Calu3 (cell line): Measurements from ENCODE around the gene CATSPER1. TPM values are rescaled to one million over a fixed set of nuclear protein-coding genes. Genes with fewer than 3 reads are reported as not detected.

Experiments
- BruUV-seq: library from RNA; stranded (reverse); fragments of 400-500 nt; replicated peaks from 2 replicates; lab custom pipeline; 2021; lab: Mats Ljungman, UMichigan
- CTCF ChIA-PET: fragments of 300-600 bp; sonication (Branson Sonifier 250); formaldehyde crosslinking; loops from one replicate; lab custom pipeline; 2022; ENCODE audit warnings: antibody characterized with exemption; lab: Charles Lee
- DNase-seq: peaks from one replicate; pipeline ENCODE4 v3.0.0; 2022
- H3K27ac Mint-ChIP-seq: one replicate; pipeline ENCODE4 v1.8.0; 2022; ENCODE audit warnings: mixed read lengths; ENCODE audit not compliant: unreplicated experiment
- H3K27me3 Mint-ChIP-seq: one replicate; pipeline ENCODE4 v1.8.0; 2022; ENCODE audit warnings: mixed read lengths; ENCODE audit not compliant: unreplicated experiment
- H3K36me3 Mint-ChIP-seq: one replicate; pipeline ENCODE4 v1.8.0; 2022; ENCODE audit warnings: mild to moderate bottlenecking, moderate library complexity, mixed read lengths; ENCODE audit not compliant: insufficient read depth, unreplicated experiment
- H3K4me1 Mint-ChIP-seq: one replicate; pipeline ENCODE4 v1.8.0; 2022; ENCODE audit warnings: mild to moderate bottlenecking, low read depth, mixed read lengths; ENCODE audit not compliant: unreplicated experiment
- H3K4me3 Mint-ChIP-seq: one replicate; pipeline ENCODE4 v1.8.0; 2022; ENCODE audit warnings: mild to moderate bottlenecking, low read depth, moderate library complexity, mixed read lengths; ENCODE audit not compliant: unreplicated experiment
- H3K9me3 Mint-ChIP-seq: one replicate; pipeline ENCODE4 v1.8.0; 2022; ENCODE audit warnings: low read depth, mixed read lengths; ENCODE audit not compliant: unreplicated experiment
- intact Hi-C: fragments of 100-400 bp; cut with micrococcal nuclease; formaldehyde crosslinking; loops from one replicate; pipeline ENCODE4 v1.10.0; 2022; ENCODE audit not compliant: unreplicated experiment
- total RNA-seq: library from RNA; stranded (reverse); gene quantifications from 2 replicates; pipeline ENCODE4 v1.2.3, GENCODE V29; 2022
- TF ChIP-seq, protein P1 (sequence below): fragments of 200-600 bp; IDR thresholded peaks from one replicate; pipeline ENCODE4 v1.8.0; 2022; ENCODE audit warnings: antibody characterized with exemption; ENCODE audit not compliant: unreplicated experiment

Gene CATSPER1
- total RNA-seq, 1 experiment from 2014 or later = 1.0 TPM

DNA sequence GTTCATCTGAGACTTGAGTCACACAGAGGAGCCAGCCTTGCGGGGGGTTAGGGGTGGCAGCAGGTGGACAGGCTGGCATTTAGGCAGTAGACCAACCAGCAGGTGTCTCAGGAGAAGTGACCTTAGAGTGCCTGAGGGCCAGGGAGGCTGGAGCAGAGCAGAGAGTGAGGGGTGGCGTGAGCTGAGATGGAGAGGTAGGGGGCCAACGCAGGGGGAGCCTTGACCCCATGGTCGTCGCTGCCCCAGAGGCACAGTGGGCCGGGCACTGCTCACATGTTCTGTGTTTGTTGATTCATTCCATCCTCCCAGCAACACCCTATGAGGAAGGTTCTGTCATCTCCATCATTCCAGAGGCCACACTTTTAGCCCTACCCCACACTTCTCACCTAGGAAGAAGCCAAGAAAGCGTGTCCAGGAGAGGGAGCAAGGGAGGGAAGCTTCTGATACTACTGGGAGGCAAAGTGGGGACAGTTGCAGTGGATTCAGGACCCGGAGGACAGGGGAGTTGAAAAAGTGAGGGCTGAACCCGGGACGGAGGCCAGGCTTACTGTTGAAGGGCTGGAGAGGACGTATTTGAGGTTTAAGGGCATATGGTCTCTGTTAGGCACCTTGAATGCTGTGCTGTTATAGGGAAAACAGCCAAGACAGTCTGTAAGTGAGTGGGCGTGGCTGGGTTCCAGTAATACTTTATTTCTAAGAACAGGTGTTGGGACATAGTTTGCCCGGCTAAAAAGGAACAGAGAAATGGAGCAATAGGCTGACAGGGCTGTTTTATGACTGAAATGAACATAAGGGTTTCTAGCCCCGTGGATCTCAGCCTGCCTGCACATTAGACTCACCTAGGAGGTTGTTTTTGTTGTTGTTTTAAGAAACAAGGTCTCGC is 57.4 kb downstream of the CATSPER1 start:
- intact Hi-C loops = no loop called here
- H3K4me3 Mint-ChIP-seq = no peak overlapping the region
- H3K27ac Mint-ChIP-seq = no peak overlapping the region
- peaks cover 50% of the 10 kb centered on the region for H3K36me3 Mint-ChIP-seq
- peaks cover 8% of the 10 kb centered on the region for H3K4me1 Mint-ChIP-seq
- no peak for DNase-seq
- no peaks in the 10 kb centered on the region for H3K27me3 Mint-ChIP-seq
- no TSS peak for BruUV-seq
- CTCF ChIA-PET = no interaction called here
- no peaks in the 10 kb centered on the region for H3K9me3 Mint-ChIP-seq
- TF ChIP-seq, protein P1, sequence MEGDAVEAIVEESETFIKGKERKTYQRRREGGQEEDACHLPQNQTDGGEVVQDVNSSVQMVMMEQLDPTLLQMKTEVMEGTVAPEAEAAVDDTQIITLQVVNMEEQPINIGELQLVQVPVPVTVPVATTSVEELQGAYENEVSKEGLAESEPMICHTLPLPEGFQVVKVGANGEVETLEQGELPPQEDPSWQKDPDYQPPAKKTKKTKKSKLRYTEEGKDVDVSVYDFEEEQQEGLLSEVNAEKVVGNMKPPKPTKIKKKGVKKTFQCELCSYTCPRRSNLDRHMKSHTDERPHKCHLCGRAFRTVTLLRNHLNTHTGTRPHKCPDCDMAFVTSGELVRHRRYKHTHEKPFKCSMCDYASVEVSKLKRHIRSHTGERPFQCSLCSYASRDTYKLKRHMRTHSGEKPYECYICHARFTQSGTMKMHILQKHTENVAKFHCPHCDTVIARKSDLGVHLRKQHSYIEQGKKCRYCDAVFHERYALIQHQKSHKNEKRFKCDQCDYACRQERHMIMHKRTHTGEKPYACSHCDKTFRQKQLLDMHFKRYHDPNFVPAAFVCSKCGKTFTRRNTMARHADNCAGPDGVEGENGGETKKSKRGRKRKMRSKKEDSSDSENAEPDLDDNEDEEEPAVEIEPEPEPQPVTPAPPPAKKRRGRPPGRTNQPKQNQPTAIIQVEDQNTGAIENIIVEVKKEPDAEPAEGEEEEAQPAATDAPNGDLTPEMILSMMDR = no peak

DNA sequence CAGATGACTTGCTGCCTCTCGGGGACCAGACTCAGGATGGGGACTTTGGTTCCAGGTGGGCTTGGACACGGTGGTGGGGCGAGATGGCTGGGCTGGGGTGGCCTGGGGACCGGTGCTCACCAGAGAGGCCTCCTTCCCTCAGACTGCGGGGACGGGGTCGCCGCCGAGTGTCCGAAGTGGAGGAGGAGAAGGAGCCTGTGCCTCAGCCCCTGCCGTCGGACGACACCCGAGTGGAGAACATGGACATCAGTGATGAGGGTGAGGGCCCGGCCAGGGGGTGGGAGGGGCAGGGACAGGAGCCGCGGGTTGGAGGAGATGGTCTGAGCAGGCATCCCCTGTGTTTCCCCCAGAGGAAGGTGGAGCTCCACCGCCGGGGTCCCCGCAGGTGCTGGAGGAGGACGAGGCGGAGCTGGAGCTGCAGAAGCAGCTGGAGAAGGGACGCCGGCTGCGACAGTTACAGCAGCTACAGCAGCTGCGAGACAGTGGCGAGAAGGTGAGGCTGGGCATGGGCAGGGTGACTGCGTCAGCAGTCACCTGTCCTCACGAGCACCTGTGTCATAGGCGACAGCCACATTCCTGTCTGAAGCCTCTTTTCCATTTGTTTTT is 58.8 kb downstream of the CATSPER1 start:
- CTCF ChIA-PET = no interaction called here
- Mint-ChIP-seq H3K27ac (no peak overlapping the region), H3K4me3 (no peak overlapping the region), H3K36me3 (peaks cover 48% of the 10 kb centered on the region), H3K9me3 (no peaks in the 10 kb centered on the region), H3K27me3 (no peaks in the 10 kb centered on the region), H3K4me1 (peaks cover 11% of the 10 kb centered on the region)
- TF ChIP-seq, protein P1 = no peak
- no TSS peak for BruUV-seq
- DNase-seq = no peak
- intact Hi-C loops = no loop called here

Other genes with a start within 250 kb of the CATSPER1 start
- gene AP5B1, start 245.5 kb downstream of the CATSPER1 start, total RNA-seq = 18.5 and 21.9 TPM in 2 replicates
- gene OVOL1, start 239.4 kb downstream of the CATSPER1 start, total RNA-seq = 12.7 and 15.2 TPM in 2 replicates
- gene SNX32, start 192.5 kb downstream of the CATSPER1 start, total RNA-seq = not detected in 2 replicates
- 955 and 963 TPM in 2 replicates for gene CFL1, start 168.3 kb downstream of the CATSPER1 start, total RNA-seq
- 50.8 and 67.6 TPM in 2 replicates for gene MUS81, start 166.0 kb downstream of the CATSPER1 start, total RNA-seq
- gene EFEMP2, start 153.7 kb downstream of the CATSPER1 start, total RNA-seq = 3.4 and 3.8 TPM in 2 replicates
- not detected in 2 replicates for gene CTSW, start 146.6 kb downstream of the CATSPER1 start, total RNA-seq
- 75.8 and 79.2 TPM in 2 replicates for gene FIBP, start 138.0 kb downstream of the CATSPER1 start, total RNA-seq
- 26.6 and 30.2 TPM in 2 replicates for gene CCDC85B, start 135.8 kb downstream of the CATSPER1 start, total RNA-seq
- 69.8 and 76.1 TPM in 2 replicates for gene FOSL1, start 126.1 kb downstream of the CATSPER1 start, total RNA-seq
- 25.9 and 27.4 TPM in 2 replicates for gene C11orf68, start 107.4 kb downstream of the CATSPER1 start, total RNA-seq
- 106 and 114 TPM in 2 replicates for gene DRAP1, start 107.1 kb downstream of the CATSPER1 start, total RNA-seq
- gene TSGA10IP, start 81.0 kb downstream of the CATSPER1 start, total RNA-seq = not detected in 2 replicates
- gene SART1, start 64.7 kb downstream of the CATSPER1 start, total RNA-seq = 47.2 and 48.3 TPM in 2 replicates
- gene EIF1AD, start 24.3 kb downstream of the CATSPER1 start, total RNA-seq = 55.1 and 61.1 TPM in 2 replicates
- 248 and 266 TPM in 2 replicates for gene BANF1, start 24.0 kb downstream of the CATSPER1 start, total RNA-seq
- gene CST6, start 14.5 kb downstream of the CATSPER1 start, total RNA-seq = 21.5 and 27.2 TPM in 2 replicates
- gene GAL3ST3, start 22.7 kb upstream of the CATSPER1 start, total RNA-seq = not detected in 2 replicates
- 167 and 173 TPM in 2 replicates for gene SF3B2, start 25.9 kb upstream of the CATSPER1 start, total RNA-seq
- gene PACS1, start 43.8 kb upstream of the CATSPER1 start, total RNA-seq = 44.7 and 47.9 TPM in 2 replicates
- 41.7 and 46.7 TPM in 2 replicates for gene KLC2, start 231.2 kb upstream of the CATSPER1 start, total RNA-seq
- gene RAB1B, start 242.2 kb upstream of the CATSPER1 start, total RNA-seq = 144 and 146 TPM in 2 replicates